Esophagus squamous epithelium (tissue), 5 donors: ENCODE results near the gene DHRS4L2. TPM values are rescaled to one million over a fixed set of nuclear protein-coding genes. Genes with fewer than 3 reads are reported as not detected.
"Not testable (repeated sequence)": the region's sequence is repeated elsewhere in the genome, so short reads cannot be mapped to it uniquely, and the experiment has no call there.

ENCODE experiments used
- DNase-seq: peaks from one replicate; lab custom pipeline; 2025; lab: John Stamatoyannopoulos, UW
- H3K27ac ChIP-seq, 4 donors: fragments of 200-600 bp; sonication (generic); one replicate each; pipeline ENCODE4 v1.5.1; 2016 to 2019; ENCODE audit warnings: mild to moderate bottlenecking in 1 of 4
- H3K27me3 ChIP-seq, 4 donors: fragments of 200-600 bp; sonication (generic); 1 replicate in 3 of 4; 2 replicates in 1 of 4; pipeline versions ENCODE4 v1.5.1 to v1.6.0; 2017 to 2021; ENCODE audit warnings: antibody characterized with exemption in 1 of 4
- H3K36me3 ChIP-seq, 3 donors: fragments of 200-600 bp; sonication (generic); one replicate each; pipeline ENCODE4 v1.5.1; 2016 to 2019
- H3K4me1 ChIP-seq, 3 donors: fragments of 200-600 bp; sonication (generic); one replicate each; pipeline ENCODE4 v1.5.1; 2017 to 2019
- H3K4me3 ChIP-seq, 4 donors: fragments of 200-600 bp; sonication (generic); 1 replicate in 3 of 4; 2 replicates in 1 of 4; pipeline ENCODE4 v1.5.1; 2016 to 2019; ENCODE audit warnings: mild to moderate bottlenecking in 2 of 4, moderate library complexity in 1 of 4
- H3K9me3 ChIP-seq, 3 donors: fragments of 200-600 bp; sonication (generic); one replicate each; pipeline ENCODE4 v1.5.1; 2016 to 2019
- CTCF ChIP-seq, 6 experiments: fragments of 450-650 bp in 4 of 6; fragments of 200-600 bp in 2 of 6; sonication (generic) in 2 of 6; IDR thresholded peaks; one replicate each; pipeline ENCODE4 v1.5.1; 2016 to 2019; ENCODE audit warnings: antibody characterized with exemption in 6 of 6, mild to moderate bottlenecking in 4 of 6, moderate library complexity in 4 of 6
- POLR2A ChIP-seq, 4 donors: fragments of 450-650 bp; IDR thresholded peaks; one replicate each; pipeline ENCODE4 v1.6.1; 2017; ENCODE audit warnings: antibody characterized with exemption in 4 of 4, mild to moderate bottlenecking in 4 of 4, moderate library complexity in 3 of 4
- WGBS, 2 donors: methylation state at CpG; one replicate each; pipeline ENCODE4 v1.1.5; 2018; 5-methylcytosine and 5-hydroxymethylcytosine counted together
- intact Hi-C: fragments of 100-400 bp; cut with DNase I; formaldehyde crosslinking; loops from one replicate; pipeline ENCODE4 v1.15.0; 2022
- total RNA-seq, 4 donors: library from RNA; depleted of rRNA; stranded (reverse); fragments of >200 nt; gene quantifications; one replicate each; pipeline ENCODE4 v1.1.0, GENCODE V29; 2016
- donor health status: DM: yes; HTN: yes; CAD: no.

DHRS4L2 gene
- total RNA-seq, 4 donors from 2014 or later, result 9.4 to 35.6 (median 27.2) TPM

GRCh38 chr14:24031331-24031730 is 42.6 kb downstream of the DHRS4L2 start:
- not testable (repeated sequence) for H3K27ac ChIP-seq, H3K36me3 ChIP-seq, H3K4me3 ChIP-seq, H3K27me3 ChIP-seq, DNase-seq
- peaks cover 0 to 38% (median 12%) of the 10 kb centered on the region in 3 donors for H3K4me1 ChIP-seq
- peaks cover 0 to 11% (median 11%) of the 10 kb centered on the region in 3 donors for H3K9me3 ChIP-seq
- intact Hi-C loops, result loop anchor here (5.0 kb wide), 1 partner anchor 44 kb away; the partner anchor contains the start of gene DHRS4L2
- 81 to 87% methylated on average over 2 of the region's 2 CpGs for WGBS, 2 donors

- Histone ChIP-seq H3K4me3 (no peak overlapping the region), H3K4me1 (peaks cover 0 to 53% (median 16%) of the 10 kb centered on the region in 3 donors), H3K27me3 (no peaks in the 10 kb centered on the region), H3K27ac (peak overlapping the region in 2 of 4 donors; percentile 1 to 55), H3K36me3 (no peaks in the 10 kb centered on the region), H3K9me3 (peaks cover 0 to 11% (median 11%) of the 10 kb centered on the region in 3 donors)
- TF ChIP-seq CTCF (IDR thresholded peaks at IDR 0.05), result no peak
- no peak for TF ChIP-seq POLR2A (IDR thresholded peaks at IDR 0.05)
- no peak for DNase-seq
- WGBS, 2 donors, result 25 to 29% methylated on average over 2 of the region's 2 CpGs
- intact Hi-C loops, result loop anchor here (5.0 kb wide), 1 partner anchor 46 kb away; the partner anchor contains the start of gene DHRS4L2
Measured at GRCh38 chr14:24032727-24033418, 44.1 kb downstream of the DHRS4L2 start.

- Histone ChIP-seq H3K27ac (peak overlapping the region; percentile 87 to 97 (median 94)), H3K4me1 (peaks cover 0 to 53% (median 16%) of the 10 kb centered on the region in 3 donors), H3K4me3 (peak overlapping the region; percentile 38 to 69 (median 62)), H3K9me3 (peaks cover 0 to 11% (median 11%) of the 10 kb centered on the region in 3 donors)
- H3K27me3 ChIP-seq, DNase-seq, H3K36me3 ChIP-seq, intact Hi-C loops: not testable (repeated sequence)
- 80% methylated on average over 1 of the region's 4 CpGs; no CpG with 5 or more reads in 1 of the 2 donors for WGBS, 2 donors
Measured at GRCh38 chr14:24035769-24036168, 47.0 kb downstream of the DHRS4L2 start.

- intact Hi-C loops, result no loop called here
- Histone ChIP-seq H3K9me3 (peaks cover 0 to 11% (median 10%) of the 10 kb centered on the region in 3 donors), H3K27ac (peak overlapping the region; percentile 87 to 97 (median 94)), H3K27me3 (no peaks in the 10 kb centered on the region), H3K36me3 (no peaks in the 10 kb centered on the region), H3K4me3 (peak overlapping the region; percentile 38 to 69 (median 62)), H3K4me1 (peaks cover 0 to 53% (median 16%) of the 10 kb centered on the region in 3 donors)
- TF ChIP-seq CTCF (IDR thresholded peaks at IDR 0.05) (peak; percentile 52 to 80 (median 79)), POLR2A (IDR thresholded peaks at IDR 0.05) (peak in 2 of 4 donors; percentile 24 to 36)
- DNase-seq, result no peak
- 0% methylated on average over 1 to 19 of the region's 50 CpGs for WGBS, 2 donors
Measured at GRCh38 chr14:24036169-24036962, 47.6 kb downstream of the DHRS4L2 start.

- intact Hi-C loops, H3K9me3 ChIP-seq, H3K36me3 ChIP-seq, H3K27me3 ChIP-seq, DNase-seq: not testable (repeated sequence)
- H3K4me3 ChIP-seq, result peak overlapping the region; percentile 38 to 69 (median 62)
- H3K27ac ChIP-seq, result peak overlapping the region; percentile 87 to 97 (median 94)
- H3K4me1 ChIP-seq, result peaks cover 0 to 53% (median 16%) of the 10 kb centered on the region in 3 donors
- WGBS, 2 donors, result 33 to 35% methylated on average over 10 of the region's 10 CpGs
Measured at GRCh38 chr14:24036963-24037657, 48.4 kb downstream of the DHRS4L2 start.

- no peak for DNase-seq
- no peaks in the 10 kb centered on the region for H3K36me3 ChIP-seq
- intact Hi-C loops, result no loop called here
- peaks cover 0 to 2% (median under 1%) of the 10 kb centered on the region in 3 donors for H3K9me3 ChIP-seq
- no peaks in the 10 kb centered on the region for H3K27me3 ChIP-seq
- H3K27ac ChIP-seq, result no peak overlapping the region
- H3K4me1 ChIP-seq, result peaks cover 0 to 51% (median 16%) of the 10 kb centered on the region in 3 donors
- no peak for TF ChIP-seq CTCF (IDR thresholded peaks at IDR 0.05)
- no peak for TF ChIP-seq POLR2A (IDR thresholded peaks at IDR 0.05)
- WGBS, 2 donors, result 79 to 87% methylated on average over 14 of the region's 14 CpGs
- H3K4me3 ChIP-seq, result no peak overlapping the region
Measured at GRCh38 chr14:24037658-24038037, 48.9 kb downstream of the DHRS4L2 start.
